GM19468 (cell line): ENCODE measurements around the gene SCAF4.

Experiments
- ATAC-seq: cut with Tn5 transposase; IDR thresholded peaks from one replicate; pipeline ENCODE4 v1.9.1; 2021; ENCODE audit warnings: mild to moderate bottlenecking, moderate library complexity, moderate number of reproducible peaks; ENCODE audit not compliant: unreplicated experiment; ENCODE audit errors: extremely low read depth

The SCAF4 gene

GRCh38 chr21:31720330-31720729 is 11.6 kb downstream of the SCAF4 start:
- ATAC-seq: no peak

GRCh38 chr21:31716106-31716505 is 15.8 kb downstream of the SCAF4 start:
- no peak for ATAC-seq

GRCh38 chr21:31714741-31715365 is 17.1 kb downstream of the SCAF4 start:
- ATAC-seq: no peak

- no peak for ATAC-seq
Observed at GRCh38 chr21:31713973-31714740, 17.8 kb downstream of the SCAF4 start.

- no peak for ATAC-seq
Observed at GRCh38 chr21:31713115-31713514, 18.8 kb downstream of the SCAF4 start.

GRCh38 chr21:31711745-31712285 is 20.1 kb downstream of the SCAF4 start:
- ATAC-seq: no peak

- no peak for ATAC-seq
Observed at GRCh38 chr21:31711326-31711725, 20.6 kb downstream of the SCAF4 start.

- no peak for ATAC-seq
Observed at GRCh38 chr21:31710586-31710985, 21.3 kb downstream of the SCAF4 start.

- ATAC-seq: no peak
Observed at GRCh38 chr21:31708541-31708940, 23.4 kb downstream of the SCAF4 start.

- ATAC-seq: no peak
Observed at GRCh38 chr21:31707499-31707898, 24.4 kb downstream of the SCAF4 start.

- no peak for ATAC-seq
Observed at GRCh38 chr21:31706562-31706961, 25.4 kb downstream of the SCAF4 start.

- ATAC-seq: no peak
Observed at GRCh38 chr21:31700040-31700439, 31.9 kb downstream of the SCAF4 start.

- no peak for ATAC-seq
Observed at GRCh38 chr21:31698461-31698860, 33.5 kb downstream of the SCAF4 start.

- no peak for ATAC-seq
Observed at GRCh38 chr21:31696424-31696823, 35.5 kb downstream of the SCAF4 start.

GRCh38 chr21:31693222-31693621 is 38.7 kb downstream of the SCAF4 start:
- no peak for ATAC-seq

- ATAC-seq: no peak
Observed at GRCh38 chr21:31688603-31689368, 43.1 kb downstream of the SCAF4 start.

GRCh38 chr21:31687108-31687507 is 44.8 kb downstream of the SCAF4 start:
- ATAC-seq: no peak

GRCh38 chr21:31686272-31686915 is 45.5 kb downstream of the SCAF4 start:
- ATAC-seq: no peak

- no peak for ATAC-seq
Observed at GRCh38 chr21:31684918-31685317, 47.0 kb downstream of the SCAF4 start.

- no peak for ATAC-seq
Observed at GRCh38 chr21:31683029-31683428, 48.9 kb downstream of the SCAF4 start.
